Mesenchymal stem cell (in vitro differentiated cells and primary cell): ENCODE results near the gene CCDC137.
A peak's percentile ranks its signal among the peaks of the same experiment; 100 is the strongest.

ENCODE experiments used
- DNase-seq: peaks from one replicate; pipeline ENCODE4 v3.0.0-alpha.2; 2013
- H2AFZ ChIP-seq: one replicate; pipeline ENCODE4 v1.6.1; 2013; ENCODE audit warnings: low read depth, mild to moderate bottlenecking, control low read depth, inconsistent platforms, low read length, moderate library complexity
- H2AK5ac ChIP-seq: 2 replicates; pipeline ENCODE4 v1.6.1; 2013; ENCODE audit warnings: low read length, moderate library complexity, mild to moderate bottlenecking, inconsistent platforms; ENCODE audit not compliant: severe bottlenecking
- H2BK120ac ChIP-seq: one replicate; pipeline ENCODE4 v1.6.1; 2013; ENCODE audit warnings: low read depth, mild to moderate bottlenecking, inconsistent platforms, low read length, moderate library complexity
- H2BK12ac ChIP-seq, 2 experiments: one replicate each; pipeline ENCODE4 v1.6.1; 2013; ENCODE audit warnings: inconsistent platforms in 2 of 2, low read length in 2 of 2, mild to moderate bottlenecking in 2 of 2, moderate library complexity in 2 of 2, control low read depth in 1 of 2
- H2BK15ac ChIP-seq: one replicate; pipeline ENCODE4 v1.6.1; 2013; ENCODE audit warnings: mild to moderate bottlenecking, low read depth, inconsistent platforms; ENCODE audit not compliant: poor library complexity, severe bottlenecking
- H2BK5ac ChIP-seq: 2 replicates; pipeline ENCODE4 v1.6.1; 2013; ENCODE audit warnings: low read depth, mild to moderate bottlenecking, low read length, control low read depth, inconsistent platforms; ENCODE audit not compliant: poor library complexity, severe bottlenecking
- H3K14ac ChIP-seq, 2 experiments: one replicate each; pipeline ENCODE4 v1.6.1; 2013; ENCODE audit warnings: inconsistent platforms in 2 of 2, low read length in 2 of 2, control low read depth in 1 of 2, mild to moderate bottlenecking in 1 of 2, moderate library complexity in 1 of 2
- H3K18ac ChIP-seq, 2 experiments: one replicate each; pipeline ENCODE4 v1.6.1; 2013; ENCODE audit warnings: inconsistent platforms in 2 of 2, low read length in 2 of 2, control low read depth in 1 of 2, low read depth in 1 of 2, mild to moderate bottlenecking in 1 of 2
- H3K23ac ChIP-seq, 2 experiments: one replicate each; pipeline ENCODE4 v1.6.1; 2013; ENCODE audit warnings: inconsistent platforms in 2 of 2, low read length in 2 of 2, mild to moderate bottlenecking in 2 of 2, moderate library complexity in 2 of 2, control low read depth in 1 of 2
- H3K27ac ChIP-seq: 2 replicates; pipeline ENCODE4 v1.5.1; 2013; ENCODE audit warnings: mild to moderate bottlenecking, moderate library complexity, low read length, control low read depth, inconsistent platforms; ENCODE audit not compliant: poor library complexity, severe bottlenecking
- H3K27me3 ChIP-seq, 2 experiments: 2 replicates each; pipeline versions ENCODE4 v1.6.1 to v1.7.0; 2013; ENCODE audit warnings: low read length in 2 of 2, mild to moderate bottlenecking in 2 of 2, moderate library complexity in 2 of 2, control low read depth in 1 of 2, inconsistent platforms in 1 of 2; ENCODE audit not compliant: control insufficient read depth in 1 of 2, insufficient read depth in 1 of 2
- H3K36me3 ChIP-seq, 2 experiments: 2 replicates each; pipeline versions ENCODE4 v1.6.1 to v1.7.0; 2013; ENCODE audit warnings: low read length in 2 of 2, control low read depth in 1 of 2, inconsistent platforms in 1 of 2, low read depth in 1 of 2, mild to moderate bottlenecking in 1 of 2; ENCODE audit not compliant: insufficient read depth in 2 of 2, control insufficient read depth in 1 of 2
- H3K4ac ChIP-seq, 2 experiments: one replicate each; pipeline ENCODE4 v1.6.1; 2013; ENCODE audit warnings: inconsistent platforms in 2 of 2, low read length in 2 of 2, mild to moderate bottlenecking in 2 of 2, moderate library complexity in 2 of 2, control low read depth in 1 of 2, low read depth in 1 of 2
- H3K4me1 ChIP-seq: 2 replicates; pipeline ENCODE4 v1.6.1; 2013; ENCODE audit warnings: low read depth, low read length, control low read depth; ENCODE audit not compliant: control insufficient read depth, insufficient read depth
- H3K4me2 ChIP-seq: 2 replicates; pipeline ENCODE4 v1.6.1; 2013; ENCODE audit warnings: low read length, mild to moderate bottlenecking, inconsistent platforms; ENCODE audit not compliant: poor library complexity, severe bottlenecking
- H3K4me3 ChIP-seq, 2 experiments: 2 replicates each; pipeline versions ENCODE4 v1.5.1 to v1.7.0; 2013; ENCODE audit warnings: low read length in 2 of 2, mild to moderate bottlenecking in 2 of 2, control low read depth in 1 of 2, low read depth in 1 of 2; ENCODE audit not compliant: insufficient read depth in 1 of 2
- H3K79me1 ChIP-seq: replicated peaks from 2 replicates; pipeline ENCODE4 v1.6.1; 2013; ENCODE audit warnings: mild to moderate bottlenecking, control low read depth, low read length, inconsistent platforms; ENCODE audit not compliant: poor library complexity, severe bottlenecking
- H3K9ac ChIP-seq: 2 replicates; pipeline ENCODE4 v1.7.0; 2013; ENCODE audit warnings: mild to moderate bottlenecking, low read length, moderate library complexity
- H3K9me3 ChIP-seq: 2 replicates; pipeline ENCODE4 v1.7.0; 2013; ENCODE audit warnings: mild to moderate bottlenecking, low read length; ENCODE audit not compliant: control insufficient read depth
- H4K8ac ChIP-seq: one replicate; pipeline ENCODE4 v1.6.1; 2013; ENCODE audit warnings: inconsistent platforms, mild to moderate bottlenecking, low read length, moderate library complexity
- H4K91ac ChIP-seq: one replicate; pipeline ENCODE4 v1.6.1; 2013; ENCODE audit warnings: mild to moderate bottlenecking, low read length, inconsistent platforms
- WGBS: methylation state at CpG from one replicate; pipeline ENCODE4 v1.1.7; 2013; ENCODE audit warnings: mixed read lengths; 5-methylcytosine and 5-hydroxymethylcytosine counted together

The CCDC137 gene

GRCh38 chr17:81687770-81688541 lies 21.4 kb downstream of the CCDC137 start:
- Histone ChIP-seq H3K14ac (no peak overlapping the region), H3K9me3 (no peaks in the 10 kb centered on the region), H3K18ac (no peak overlapping the region), H2AK5ac (no peak overlapping the region), H2BK15ac (no peak overlapping the region), H4K91ac (no peak overlapping the region), H2AFZ (no peak overlapping the region), H3K9ac (no peak overlapping the region), H3K4me1 (peaks cover 22% of the 10 kb centered on the region), H2BK120ac (no peak overlapping the region), H3K4me2 (no peak overlapping the region), H3K27ac (no peak overlapping the region), H2BK5ac (no peak overlapping the region), H4K8ac (no peak overlapping the region), H3K23ac (no peak overlapping the region), H3K27me3 (no peaks in the 10 kb centered on the region), H3K4me3 (no peak overlapping the region), H3K36me3 (peaks cover 73% of the 10 kb centered on the region in 2 experiments), H3K4ac (no peak overlapping the region), H2BK12ac (no peak overlapping the region), H3K79me1 (peaks cover 18% of the 10 kb centered on the region)
- WGBS = 97% methylated on average over 41 of the region's 41 CpGs
- no peak for DNase-seq

GRCh38 chr17:81688616-81689015 lies 22.1 kb downstream of the CCDC137 start:
- Histone ChIP-seq H3K4me1 (peaks cover 22% of the 10 kb centered on the region), H3K79me1 (peaks cover 22% of the 10 kb centered on the region), H3K23ac (no peak overlapping the region), H3K9me3 (no peaks in the 10 kb centered on the region), H2AFZ (no peak overlapping the region), H3K4me2 (no peak overlapping the region), H4K8ac (no peak overlapping the region), H2BK12ac (no peak overlapping the region), H3K4ac (no peak overlapping the region), H3K4me3 (no peak overlapping the region), H3K27me3 (no peaks in the 10 kb centered on the region), H2BK120ac (no peak overlapping the region), H4K91ac (peak overlapping the region; percentile 8), H3K18ac (no peak overlapping the region), H3K27ac (no peak overlapping the region), H3K36me3 (peaks cover 78 to 80% of the 10 kb centered on the region in 2 experiments), H3K14ac (no peak overlapping the region), H2AK5ac (no peak overlapping the region), H3K9ac (no peak overlapping the region), H2BK5ac (no peak overlapping the region), H2BK15ac (no peak overlapping the region)
- WGBS = 95% methylated on average over 14 of the region's 14 CpGs
- no peak for DNase-seq

- H4K91ac ChIP-seq = no peak overlapping the region
- no peak overlapping the region for H4K8ac ChIP-seq
Observed at GRCh38 chr17:81690066-81690465, 23.5 kb downstream of the CCDC137 start.

GRCh38 chr17:81690549-81690948 lies 24.0 kb downstream of the CCDC137 start:
- Histone ChIP-seq H3K23ac (no peak overlapping the region), H3K18ac (no peak overlapping the region), H2AFZ (no peak overlapping the region), H3K4me3 (no peak overlapping the region), H3K9ac (no peak overlapping the region), H2BK5ac (no peak overlapping the region), H4K91ac (no peak overlapping the region), H3K4me1 (peaks cover 13% of the 10 kb centered on the region), H3K36me3 (peaks cover 96 to 97% of the 10 kb centered on the region in 2 experiments), H2BK120ac (no peak overlapping the region), H3K27ac (no peak overlapping the region), H2BK15ac (no peak overlapping the region), H3K4me2 (no peak overlapping the region), H3K79me1 (peaks cover 32% of the 10 kb centered on the region), H3K9me3 (no peaks in the 10 kb centered on the region), H3K4ac (no peak overlapping the region), H2BK12ac (no peak overlapping the region), H2AK5ac (no peak overlapping the region), H3K27me3 (no peaks in the 10 kb centered on the region), H3K14ac (no peak overlapping the region), H4K8ac (no peak overlapping the region)
- no peak for DNase-seq
- WGBS = 98% methylated on average over 17 of the region's 17 CpGs

More at GRCh38 chr17:81690066-81690465, 23.5 kb downstream of the CCDC137 start:
- Histone ChIP-seq H3K4ac (no peak overlapping the region), H3K14ac (no peak overlapping the region), H3K23ac (no peak overlapping the region), H3K79me1 (peaks cover 32% of the 10 kb centered on the region), H3K4me2 (no peak overlapping the region), H3K27me3 (no peaks in the 10 kb centered on the region), H3K18ac (no peak overlapping the region), H2BK120ac (no peak overlapping the region), H2BK5ac (no peak overlapping the region), H3K27ac (no peak overlapping the region), H3K4me1 (peaks cover 18% of the 10 kb centered on the region), H3K36me3 (peaks cover 92 to 95% of the 10 kb centered on the region in 2 experiments), H2AK5ac (no peak overlapping the region), H2BK12ac (no peak overlapping the region), H2AFZ (no peak overlapping the region), H3K9ac (no peak overlapping the region), H2BK15ac (no peak overlapping the region), H3K9me3 (no peaks in the 10 kb centered on the region), H3K4me3 (no peak overlapping the region)
- 96% methylated on average over 18 of the region's 18 CpGs for WGBS
- no peak for DNase-seq
